Measurements from ENCODE around the gene ZNF780B.
A peak's percentile ranks its signal among the peaks of the same experiment; 100 is the strongest.

The ZNF780B gene

GRCh38 chr19:40090241-40091204 is 34.5 kb upstream of the ZNF780B start, which contains the start of gene ZNF780A:
Gene ZNF780A (minus strand): TSS chr19:40090943. CDS start chr19:40084753, 6,190 bp downstream.
- TF ChIP-seq, protein P1, sequence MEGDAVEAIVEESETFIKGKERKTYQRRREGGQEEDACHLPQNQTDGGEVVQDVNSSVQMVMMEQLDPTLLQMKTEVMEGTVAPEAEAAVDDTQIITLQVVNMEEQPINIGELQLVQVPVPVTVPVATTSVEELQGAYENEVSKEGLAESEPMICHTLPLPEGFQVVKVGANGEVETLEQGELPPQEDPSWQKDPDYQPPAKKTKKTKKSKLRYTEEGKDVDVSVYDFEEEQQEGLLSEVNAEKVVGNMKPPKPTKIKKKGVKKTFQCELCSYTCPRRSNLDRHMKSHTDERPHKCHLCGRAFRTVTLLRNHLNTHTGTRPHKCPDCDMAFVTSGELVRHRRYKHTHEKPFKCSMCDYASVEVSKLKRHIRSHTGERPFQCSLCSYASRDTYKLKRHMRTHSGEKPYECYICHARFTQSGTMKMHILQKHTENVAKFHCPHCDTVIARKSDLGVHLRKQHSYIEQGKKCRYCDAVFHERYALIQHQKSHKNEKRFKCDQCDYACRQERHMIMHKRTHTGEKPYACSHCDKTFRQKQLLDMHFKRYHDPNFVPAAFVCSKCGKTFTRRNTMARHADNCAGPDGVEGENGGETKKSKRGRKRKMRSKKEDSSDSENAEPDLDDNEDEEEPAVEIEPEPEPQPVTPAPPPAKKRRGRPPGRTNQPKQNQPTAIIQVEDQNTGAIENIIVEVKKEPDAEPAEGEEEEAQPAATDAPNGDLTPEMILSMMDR (IDR thresholded peaks at IDR 0.05; ENCODE audit: extremely low read depth, missing control alignments), result no peak
- DNase-seq (ENCODE audit: low spot score), result peak; percentile 74

- TF ChIP-seq, protein P1 (IDR thresholded peaks at IDR 0.05; ENCODE audit: extremely low read depth, missing control alignments), result no peak
- DNase-seq (ENCODE audit: low spot score), result no peak
Observed at GRCh38 chr19:40089462-40089861, 33.4 kb upstream of the ZNF780B start.

- TF ChIP-seq, protein P1 (IDR thresholded peaks at IDR 0.05; ENCODE audit: extremely low read depth, missing control alignments), result no peak
- DNase-seq (ENCODE audit: low spot score), result no peak
Observed at GRCh38 chr19:40088299-40089047, 32.4 kb upstream of the ZNF780B start.

DNA sequence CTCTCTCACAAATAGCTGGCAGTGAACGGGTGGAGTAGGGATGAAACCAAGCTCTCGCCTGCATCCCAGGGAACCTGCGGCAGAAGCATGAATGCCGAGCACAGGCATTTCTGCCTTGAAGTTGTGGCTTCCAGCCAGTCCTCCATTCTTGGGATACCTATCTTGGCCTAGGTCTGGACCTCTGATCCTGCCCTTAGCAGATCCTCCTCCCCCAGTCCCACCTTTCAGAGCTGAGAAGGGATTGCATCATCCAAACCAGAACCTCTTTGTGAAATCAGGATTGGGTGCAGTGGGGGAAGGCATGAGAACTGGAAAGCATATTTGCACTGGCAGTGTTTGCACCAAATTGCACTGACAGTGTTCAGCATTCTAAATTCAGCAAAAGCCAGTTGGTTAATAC is 28.9 kb upstream of the ZNF780B start:
- no peak for DNase-seq (ENCODE audit: low spot score)
- TF ChIP-seq, protein P1 (IDR thresholded peaks at IDR 0.05; ENCODE audit: extremely low read depth, missing control alignments), result no peak

GRCh38 chr19:40081411-40081810 is 25.4 kb upstream of the ZNF780B start:
- TF ChIP-seq, protein P1 (IDR thresholded peaks at IDR 0.05; ENCODE audit: extremely low read depth, missing control alignments), result no peak
- DNase-seq (ENCODE audit: low spot score), result no peak

DNA sequence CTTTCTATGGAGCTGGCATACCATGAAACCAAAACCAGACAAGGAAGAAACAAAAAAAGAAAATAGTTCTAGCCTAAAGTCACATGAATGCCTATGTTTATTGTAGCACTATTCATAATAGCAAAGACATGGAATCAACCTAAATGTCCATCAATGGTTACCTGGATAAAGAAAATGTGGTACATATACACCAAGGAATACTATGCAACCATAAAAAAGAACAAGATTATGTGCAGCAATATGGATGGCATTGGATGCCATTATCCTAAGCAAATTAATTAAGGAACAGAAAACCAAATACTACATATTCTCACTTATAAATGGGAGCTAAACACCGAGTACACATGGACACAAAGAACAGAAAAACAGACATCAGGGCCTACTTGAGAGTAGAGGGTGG is 24.3 kb upstream of the ZNF780B start:
- TF ChIP-seq, protein P1 (IDR thresholded peaks at IDR 0.05; ENCODE audit: extremely low read depth, missing control alignments), result no peak
- no peak for DNase-seq (ENCODE audit: low spot score)

- DNase-seq (ENCODE audit: low spot score), result no peak
- TF ChIP-seq, protein P1 (IDR thresholded peaks at IDR 0.05; ENCODE audit: extremely low read depth, missing control alignments), result no peak
Observed at GRCh38 chr19:40078377-40078776, 22.3 kb upstream of the ZNF780B start.

All from GM20000 (cell line).